ENCODE results near the gene FASLG. TPM values are rescaled to one million over a fixed set of nuclear protein-coding genes. Genes with fewer than 3 reads are reported as not detected.

FASLG gene
- polyA plus RNA-seq, 1 donor from 2014 or later = 0.63 TPM

Other genes with a start within 250 kb of the FASLG start
- gene C1orf105, start 238.4 kb upstream of the FASLG start, polyA plus RNA-seq = not detected
- gene PIGC, start 215.0 kb upstream of the FASLG start, polyA plus RNA-seq = 79.0 TPM
- gene SUCO, start 126.0 kb upstream of the FASLG start, polyA plus RNA-seq = 13.3 TPM

Data from IgD-negative memory B cell (primary cell).